ENCODE measurements around the gene KIF1B. TPM values are rescaled to one million over a fixed set of nuclear protein-coding genes. Genes with fewer than 3 reads are reported as not detected.

Gene KIF1B
- total and polyA plus RNA-seq, 2 experiments from 2014 or later: 21.5 to 68.4 TPM

DNA sequence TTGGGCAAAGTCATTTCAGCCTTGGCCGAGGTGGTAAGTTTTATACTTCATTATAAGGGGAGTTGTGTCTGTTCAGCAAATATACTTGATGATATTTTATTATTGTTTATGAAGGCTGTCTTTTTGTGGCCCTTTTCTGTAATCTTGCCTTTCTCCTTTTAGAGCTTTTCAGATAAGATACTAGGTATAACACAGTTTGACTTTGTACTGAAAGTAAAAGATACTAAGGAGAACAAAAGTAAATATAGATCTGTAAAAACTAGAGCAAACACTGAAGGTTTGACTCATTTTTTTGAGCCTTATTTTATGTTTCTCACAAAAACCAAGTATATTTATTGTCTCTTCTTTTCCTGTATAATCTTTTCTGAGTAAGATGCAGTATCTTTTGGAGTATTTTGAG is 61.9 kb downstream of the KIF1B start (continued):
- TF ChIP-seq, protein P1, sequence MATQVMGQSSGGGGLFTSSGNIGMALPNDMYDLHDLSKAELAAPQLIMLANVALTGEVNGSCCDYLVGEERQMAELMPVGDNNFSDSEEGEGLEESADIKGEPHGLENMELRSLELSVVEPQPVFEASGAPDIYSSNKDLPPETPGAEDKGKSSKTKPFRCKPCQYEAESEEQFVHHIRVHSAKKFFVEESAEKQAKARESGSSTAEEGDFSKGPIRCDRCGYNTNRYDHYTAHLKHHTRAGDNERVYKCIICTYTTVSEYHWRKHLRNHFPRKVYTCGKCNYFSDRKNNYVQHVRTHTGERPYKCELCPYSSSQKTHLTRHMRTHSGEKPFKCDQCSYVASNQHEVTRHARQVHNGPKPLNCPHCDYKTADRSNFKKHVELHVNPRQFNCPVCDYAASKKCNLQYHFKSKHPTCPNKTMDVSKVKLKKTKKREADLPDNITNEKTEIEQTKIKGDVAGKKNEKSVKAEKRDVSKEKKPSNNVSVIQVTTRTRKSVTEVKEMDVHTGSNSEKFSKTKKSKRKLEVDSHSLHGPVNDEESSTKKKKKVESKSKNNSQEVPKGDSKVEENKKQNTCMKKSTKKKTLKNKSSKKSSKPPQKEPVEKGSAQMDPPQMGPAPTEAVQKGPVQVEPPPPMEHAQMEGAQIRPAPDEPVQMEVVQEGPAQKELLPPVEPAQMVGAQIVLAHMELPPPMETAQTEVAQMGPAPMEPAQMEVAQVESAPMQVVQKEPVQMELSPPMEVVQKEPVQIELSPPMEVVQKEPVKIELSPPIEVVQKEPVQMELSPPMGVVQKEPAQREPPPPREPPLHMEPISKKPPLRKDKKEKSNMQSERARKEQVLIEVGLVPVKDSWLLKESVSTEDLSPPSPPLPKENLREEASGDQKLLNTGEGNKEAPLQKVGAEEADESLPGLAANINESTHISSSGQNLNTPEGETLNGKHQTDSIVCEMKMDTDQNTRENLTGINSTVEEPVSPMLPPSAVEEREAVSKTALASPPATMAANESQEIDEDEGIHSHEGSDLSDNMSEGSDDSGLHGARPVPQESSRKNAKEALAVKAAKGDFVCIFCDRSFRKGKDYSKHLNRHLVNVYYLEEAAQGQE (IDR thresholded peaks at IDR 0.05; ENCODE audit: unreplicated experiment): no peak
- TF ChIP-seq, protein P2, sequence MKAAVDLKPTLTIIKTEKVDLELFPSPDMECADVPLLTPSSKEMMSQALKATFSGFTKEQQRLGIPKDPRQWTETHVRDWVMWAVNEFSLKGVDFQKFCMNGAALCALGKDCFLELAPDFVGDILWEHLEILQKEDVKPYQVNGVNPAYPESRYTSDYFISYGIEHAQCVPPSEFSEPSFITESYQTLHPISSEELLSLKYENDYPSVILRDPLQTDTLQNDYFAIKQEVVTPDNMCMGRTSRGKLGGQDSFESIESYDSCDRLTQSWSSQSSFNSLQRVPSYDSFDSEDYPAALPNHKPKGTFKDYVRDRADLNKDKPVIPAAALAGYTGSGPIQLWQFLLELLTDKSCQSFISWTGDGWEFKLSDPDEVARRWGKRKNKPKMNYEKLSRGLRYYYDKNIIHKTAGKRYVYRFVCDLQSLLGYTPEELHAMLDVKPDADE (IDR thresholded peaks at IDR 0.05): no peak
- no peak for TF ChIP-seq NANOG (IDR thresholded peaks at IDR 0.05; ENCODE audit: borderline replicate concordance)

DNA sequence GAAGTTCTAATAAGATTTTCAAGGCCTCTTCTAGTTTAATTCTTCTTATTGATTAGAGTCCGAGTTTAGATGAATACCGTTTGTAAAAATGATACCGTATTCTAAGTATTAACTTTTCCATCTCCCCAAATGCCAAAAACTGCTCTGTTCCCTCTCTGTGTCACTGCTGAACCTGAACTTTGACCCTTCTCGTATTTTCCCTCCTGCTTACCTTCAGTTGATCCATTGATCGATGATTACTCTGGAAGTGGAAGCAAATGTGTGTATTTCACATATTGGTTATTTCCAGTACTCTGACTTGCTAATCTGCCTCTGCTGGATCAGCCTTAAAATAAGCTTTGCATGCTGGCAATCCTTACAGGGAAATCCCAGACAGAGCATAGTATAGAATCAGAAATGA is 68.5 kb downstream of the KIF1B start:
- Histone ChIP-seq H3K79me2 (replicated peaks; ENCODE audit: insufficient read depth) (no peaks in the 10 kb centered on the region; the same call in 1 of the 2 replicates), H3K4me3 (no peak overlapping the region), H3K9me2 (ENCODE audit: insufficient read depth) (no peaks in the 10 kb centered on the region), H3K4me1 (ENCODE audit: insufficient read depth) (no peaks in the 10 kb centered on the region), H3F3A (replicated peaks; ENCODE audit: low read depth) (peaks cover 6% of the 10 kb centered on the region; the same call in 1 of the 2 replicates), H3K4me2 (no peak overlapping the region), H2AFZ (no peak overlapping the region), H3K27ac (ENCODE audit: low read depth) (no peak overlapping the region), H3K27me3 (ENCODE audit: insufficient read depth) (no peaks in the 10 kb centered on the region), H4K20me1 (replicated peaks; ENCODE audit: insufficient read depth) (no peaks in the 10 kb centered on the region; the same call in 1 of the 2 replicates), H3K36me3 (ENCODE audit: insufficient read depth) (peaks cover 28% of the 10 kb centered on the region)
- DNase-seq (ENCODE audit: low spot score) (no peak), ATAC-seq (no peak)
- no peak overlapping the region for H3K27ac Mint-ChIP-seq
- peaks cover 2% of the 10 kb centered on the region for H3K27me3 Mint-ChIP-seq (ENCODE audit: insufficient read depth, low read depth, poor library complexity)
- no peaks in the 10 kb centered on the region for H3K9me3 Mint-ChIP-seq
- H3K4me1 Mint-ChIP-seq: no peaks in the 10 kb centered on the region
- peaks cover 34% of the 10 kb centered on the region for H3K36me3 Mint-ChIP-seq (ENCODE audit: low read depth)
- no peak overlapping the region for H3K4me3 Mint-ChIP-seq
- TF ChIP-seq CREB1 (CRISPR knock-in tag; IDR thresholded peaks at IDR 0.05; ENCODE audit: low read depth) (no peak), ZNF331 (CRISPR knock-in tag; IDR thresholded peaks at IDR 0.05; ENCODE audit: low read depth) (no peak), JUNB (IDR thresholded peaks at IDR 0.05; ENCODE audit: unreplicated experiment) (no peak), EZH2 (IDR thresholded peaks at IDR 0.05; ENCODE audit: low read depth, unreplicated experiment) (no peak)
- TF ChIP-seq, protein P3, sequence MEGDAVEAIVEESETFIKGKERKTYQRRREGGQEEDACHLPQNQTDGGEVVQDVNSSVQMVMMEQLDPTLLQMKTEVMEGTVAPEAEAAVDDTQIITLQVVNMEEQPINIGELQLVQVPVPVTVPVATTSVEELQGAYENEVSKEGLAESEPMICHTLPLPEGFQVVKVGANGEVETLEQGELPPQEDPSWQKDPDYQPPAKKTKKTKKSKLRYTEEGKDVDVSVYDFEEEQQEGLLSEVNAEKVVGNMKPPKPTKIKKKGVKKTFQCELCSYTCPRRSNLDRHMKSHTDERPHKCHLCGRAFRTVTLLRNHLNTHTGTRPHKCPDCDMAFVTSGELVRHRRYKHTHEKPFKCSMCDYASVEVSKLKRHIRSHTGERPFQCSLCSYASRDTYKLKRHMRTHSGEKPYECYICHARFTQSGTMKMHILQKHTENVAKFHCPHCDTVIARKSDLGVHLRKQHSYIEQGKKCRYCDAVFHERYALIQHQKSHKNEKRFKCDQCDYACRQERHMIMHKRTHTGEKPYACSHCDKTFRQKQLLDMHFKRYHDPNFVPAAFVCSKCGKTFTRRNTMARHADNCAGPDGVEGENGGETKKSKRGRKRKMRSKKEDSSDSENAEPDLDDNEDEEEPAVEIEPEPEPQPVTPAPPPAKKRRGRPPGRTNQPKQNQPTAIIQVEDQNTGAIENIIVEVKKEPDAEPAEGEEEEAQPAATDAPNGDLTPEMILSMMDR (conservative IDR thresholded peaks at IDR 0.05; ENCODE audit: low read depth in 2 of 2): no peak
- TF ChIP-seq, protein P4, sequence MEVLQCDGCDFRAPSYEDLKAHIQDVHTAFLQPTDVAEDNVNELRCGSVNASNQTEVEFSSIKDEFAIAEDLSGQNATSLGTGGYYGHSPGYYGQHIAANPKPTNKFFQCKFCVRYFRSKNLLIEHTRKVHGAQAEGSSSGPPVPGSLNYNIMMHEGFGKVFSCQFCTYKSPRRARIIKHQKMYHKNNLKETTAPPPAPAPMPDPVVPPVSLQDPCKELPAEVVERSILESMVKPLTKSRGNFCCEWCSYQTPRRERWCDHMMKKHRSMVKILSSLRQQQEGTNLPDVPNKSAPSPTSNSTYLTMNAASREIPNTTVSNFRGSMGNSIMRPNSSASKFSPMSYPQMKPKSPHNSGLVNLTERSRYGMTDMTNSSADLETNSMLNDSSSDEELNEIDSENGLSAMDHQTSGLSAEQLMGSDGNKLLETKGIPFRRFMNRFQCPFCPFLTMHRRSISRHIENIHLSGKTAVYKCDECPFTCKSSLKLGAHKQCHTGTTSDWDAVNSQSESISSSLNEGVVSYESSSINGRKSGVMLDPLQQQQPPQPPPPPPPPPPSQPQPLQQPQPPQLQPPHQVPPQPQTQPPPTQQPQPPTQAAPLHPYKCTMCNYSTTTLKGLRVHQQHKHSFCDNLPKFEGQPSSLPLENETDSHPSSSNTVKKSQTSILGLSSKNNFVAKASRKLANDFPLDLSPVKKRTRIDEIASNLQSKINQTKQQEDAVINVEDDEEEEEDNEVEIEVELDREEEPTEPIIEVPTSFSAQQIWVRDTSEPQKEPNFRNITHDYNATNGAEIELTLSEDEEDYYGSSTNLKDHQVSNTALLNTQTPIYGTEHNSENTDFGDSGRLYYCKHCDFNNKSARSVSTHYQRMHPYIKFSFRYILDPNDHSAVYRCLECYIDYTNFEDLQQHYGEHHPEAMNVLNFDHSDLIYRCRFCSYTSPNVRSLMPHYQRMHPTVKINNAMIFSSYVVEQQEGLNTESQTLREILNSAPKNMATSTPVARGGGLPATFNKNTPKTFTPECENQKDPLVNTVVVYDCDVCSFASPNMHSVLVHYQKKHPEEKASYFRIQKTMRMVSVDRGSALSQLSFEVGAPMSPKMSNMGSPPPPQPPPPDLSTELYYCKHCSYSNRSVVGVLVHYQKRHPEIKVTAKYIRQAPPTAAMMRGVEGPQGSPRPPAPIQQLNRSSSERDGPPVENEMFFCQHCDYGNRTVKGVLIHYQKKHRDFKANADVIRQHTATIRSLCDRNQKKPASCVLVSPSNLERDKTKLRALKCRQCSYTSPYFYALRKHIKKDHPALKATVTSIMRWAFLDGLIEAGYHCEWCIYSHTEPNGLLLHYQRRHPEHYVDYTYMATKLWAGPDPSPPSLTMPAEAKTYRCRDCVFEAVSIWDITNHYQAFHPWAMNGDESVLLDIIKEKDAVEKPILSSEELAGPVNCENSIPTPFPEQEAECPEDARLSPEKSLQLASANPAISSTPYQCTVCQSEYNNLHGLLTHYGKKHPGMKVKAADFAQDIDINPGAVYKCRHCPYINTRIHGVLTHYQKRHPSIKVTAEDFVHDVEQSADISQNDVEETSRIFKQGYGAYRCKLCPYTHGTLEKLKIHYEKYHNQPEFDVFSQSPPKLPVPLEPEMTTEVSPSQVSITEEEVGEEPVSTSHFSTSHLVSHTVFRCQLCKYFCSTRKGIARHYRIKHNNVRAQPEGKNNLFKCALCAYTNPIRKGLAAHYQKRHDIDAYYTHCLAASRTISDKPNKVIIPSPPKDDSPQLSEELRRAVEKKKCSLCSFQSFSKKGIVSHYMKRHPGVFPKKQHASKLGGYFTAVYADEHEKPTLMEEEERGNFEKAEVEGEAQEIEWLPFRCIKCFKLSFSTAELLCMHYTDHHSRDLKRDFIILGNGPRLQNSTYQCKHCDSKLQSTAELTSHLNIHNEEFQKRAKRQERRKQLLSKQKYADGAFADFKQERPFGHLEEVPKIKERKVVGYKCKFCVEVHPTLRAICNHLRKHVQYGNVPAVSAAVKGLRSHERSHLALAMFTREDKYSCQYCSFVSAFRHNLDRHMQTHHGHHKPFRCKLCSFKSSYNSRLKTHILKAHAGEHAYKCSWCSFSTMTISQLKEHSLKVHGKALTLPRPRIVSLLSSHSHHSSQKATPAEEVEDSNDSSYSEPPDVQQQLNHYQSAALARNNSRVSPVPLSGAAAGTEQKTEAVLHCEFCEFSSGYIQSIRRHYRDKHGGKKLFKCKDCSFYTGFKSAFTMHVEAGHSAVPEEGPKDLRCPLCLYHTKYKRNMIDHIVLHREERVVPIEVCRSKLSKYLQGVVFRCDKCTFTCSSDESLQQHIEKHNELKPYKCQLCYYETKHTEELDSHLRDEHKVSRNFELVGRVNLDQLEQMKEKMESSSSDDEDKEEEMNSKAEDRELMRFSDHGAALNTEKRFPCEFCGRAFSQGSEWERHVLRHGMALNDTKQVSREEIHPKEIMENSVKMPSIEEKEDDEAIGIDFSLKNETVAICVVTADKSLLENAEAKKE (CRISPR knock-in tag; IDR thresholded peaks at IDR 0.05): no peak
